ENCODE measurements around the gene METTL8. TPM values are rescaled to one million over a fixed set of nuclear protein-coding genes. Genes with fewer than 3 reads are reported as not detected.
"Not testable (repeated sequence)": the region's sequence is repeated elsewhere in the genome, so short reads cannot be mapped to it uniquely, and the experiment has no call there.

Gene METTL8
- total and polyA plus RNA-seq, 8 donors = 2.2 to 9.0 (median 5.8) TPM

DNA sequence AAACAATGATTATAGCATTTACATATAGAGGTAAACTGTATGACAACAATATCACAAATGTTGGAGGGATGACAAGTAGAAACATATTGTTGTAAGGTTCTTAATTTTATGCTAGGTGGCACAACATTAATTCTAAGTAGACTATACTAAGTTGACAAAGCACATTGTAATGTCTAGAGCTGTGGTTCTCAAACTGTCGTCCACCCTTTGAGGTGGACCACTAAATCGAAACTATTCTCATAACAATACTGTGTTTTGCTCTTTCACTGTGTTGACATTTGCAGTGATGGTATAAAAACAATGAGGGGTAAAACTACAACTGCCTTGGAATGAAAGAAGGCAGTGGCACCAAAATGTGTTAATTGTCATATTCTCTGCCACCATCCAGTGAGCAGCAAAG, 66.1 kb downstream of the METTL8 start:
- H3K4me3 ChIP-seq = no peak overlapping the region
- no peaks in the 10 kb centered on the region for H3K9me3 ChIP-seq
- DNase-seq (no peak), ATAC-seq (no peak), FAIRE-seq (no peak)
- 94% methylated on average over 2 of the region's 2 CpGs for WGBS, 2 donors
- no peaks in the 10 kb centered on the region for H3K36me3 ChIP-seq
- no peaks in the 10 kb centered on the region for H3K27me3 ChIP-seq
- TF ChIP-seq, protein P1, sequence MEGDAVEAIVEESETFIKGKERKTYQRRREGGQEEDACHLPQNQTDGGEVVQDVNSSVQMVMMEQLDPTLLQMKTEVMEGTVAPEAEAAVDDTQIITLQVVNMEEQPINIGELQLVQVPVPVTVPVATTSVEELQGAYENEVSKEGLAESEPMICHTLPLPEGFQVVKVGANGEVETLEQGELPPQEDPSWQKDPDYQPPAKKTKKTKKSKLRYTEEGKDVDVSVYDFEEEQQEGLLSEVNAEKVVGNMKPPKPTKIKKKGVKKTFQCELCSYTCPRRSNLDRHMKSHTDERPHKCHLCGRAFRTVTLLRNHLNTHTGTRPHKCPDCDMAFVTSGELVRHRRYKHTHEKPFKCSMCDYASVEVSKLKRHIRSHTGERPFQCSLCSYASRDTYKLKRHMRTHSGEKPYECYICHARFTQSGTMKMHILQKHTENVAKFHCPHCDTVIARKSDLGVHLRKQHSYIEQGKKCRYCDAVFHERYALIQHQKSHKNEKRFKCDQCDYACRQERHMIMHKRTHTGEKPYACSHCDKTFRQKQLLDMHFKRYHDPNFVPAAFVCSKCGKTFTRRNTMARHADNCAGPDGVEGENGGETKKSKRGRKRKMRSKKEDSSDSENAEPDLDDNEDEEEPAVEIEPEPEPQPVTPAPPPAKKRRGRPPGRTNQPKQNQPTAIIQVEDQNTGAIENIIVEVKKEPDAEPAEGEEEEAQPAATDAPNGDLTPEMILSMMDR (IDR thresholded peaks at IDR 0.05) = no peak
- intact Hi-C loops (cut with DNase I) = no loop called here
- H3K4me1 ChIP-seq = no peaks in the 10 kb centered on the region
- no peak overlapping the region for H3K27ac ChIP-seq

DNA sequence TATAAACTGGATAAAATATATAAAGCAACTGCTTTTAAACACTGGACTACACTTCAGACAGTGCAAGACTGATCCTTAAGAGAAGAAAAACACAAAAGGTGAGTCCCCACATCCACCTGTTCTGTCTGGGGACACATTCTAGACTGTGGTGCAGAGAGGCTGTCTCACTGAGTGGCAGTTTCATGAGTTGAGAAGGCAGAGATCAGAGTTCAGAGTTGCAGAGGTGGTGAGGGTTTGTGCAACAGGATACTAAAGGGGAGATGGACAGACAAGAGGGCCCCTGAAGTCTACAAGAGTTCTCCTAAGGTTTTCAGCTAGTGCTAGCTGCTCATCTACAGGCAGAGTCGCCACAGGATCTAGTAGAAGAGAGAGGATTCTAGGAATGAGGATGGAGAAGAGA, 68.0 kb downstream of the METTL8 start:
- TF ChIP-seq, protein P1 (IDR thresholded peaks at IDR 0.05) = no peak
- H3K9me3 ChIP-seq = no peaks in the 10 kb centered on the region
- intact Hi-C loops (cut with DNase I) = no loop called here
- H3K27me3 ChIP-seq = no peaks in the 10 kb centered on the region
- no peak overlapping the region for H3K4me3 ChIP-seq
- 47 to 73% methylated on average over 1 of the region's 1 CpG for WGBS, 2 donors
- no peak overlapping the region for H3K27ac ChIP-seq
- DNase-seq (no peak), ATAC-seq (no peak), FAIRE-seq (no peak)
- H3K36me3 ChIP-seq = no peaks in the 10 kb centered on the region
- H3K4me1 ChIP-seq = no peaks in the 10 kb centered on the region

DNA sequence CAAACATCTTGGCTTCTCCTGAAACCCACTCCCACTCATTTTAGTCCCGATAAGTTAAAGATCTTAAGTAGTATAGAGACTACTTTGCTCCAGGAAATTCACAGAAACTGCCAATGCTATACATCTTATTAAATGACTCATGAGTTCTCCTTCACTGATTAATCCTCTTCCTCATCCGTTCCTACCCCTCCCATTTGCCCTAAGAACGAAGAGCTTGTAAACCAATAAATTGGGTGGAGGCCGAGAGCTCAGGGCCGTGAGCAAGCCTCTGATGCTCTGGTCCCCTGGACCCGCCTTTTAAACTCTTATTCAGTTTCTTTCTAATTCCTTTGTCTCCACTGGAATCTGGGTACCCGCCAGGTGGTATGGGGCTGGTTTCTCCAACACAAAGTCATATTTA, 68.6 kb downstream of the METTL8 start:
- Histone ChIP-seq H3K27me3 (no peaks in the 10 kb centered on the region), H3K4me3 (no peak overlapping the region), H3K4me1 (no peaks in the 10 kb centered on the region), H3K27ac (no peak overlapping the region), H3K36me3 (no peaks in the 10 kb centered on the region), H3K9me3 (no peaks in the 10 kb centered on the region)
- TF ChIP-seq, protein P1 (IDR thresholded peaks at IDR 0.05) = no peak
- 94 to 95% methylated on average over 7 of the region's 7 CpGs for WGBS, 2 donors
- intact Hi-C loops (cut with DNase I) = no loop called here
- DNase-seq (no peak), ATAC-seq (no peak), FAIRE-seq (no peak)

DNA sequence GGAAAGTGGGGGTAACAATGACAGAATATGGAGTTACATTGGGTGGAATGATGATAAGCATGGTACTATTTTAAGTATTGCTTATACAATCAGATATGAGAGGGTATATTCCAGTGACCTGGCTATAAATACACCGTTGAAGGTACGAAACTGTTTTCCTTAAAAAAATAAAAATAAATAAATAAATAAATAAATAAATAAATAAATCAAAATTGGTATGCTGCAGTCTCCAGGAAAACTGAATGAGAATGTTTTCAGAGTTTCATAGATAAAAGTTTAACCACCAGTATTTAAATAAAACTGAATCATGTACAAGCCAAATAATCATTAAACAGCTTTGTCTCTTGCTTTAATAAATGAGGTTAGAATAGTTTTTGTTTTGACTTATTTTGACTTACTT, 71.4 kb downstream of the METTL8 start:
- no peaks in the 10 kb centered on the region for H3K36me3 ChIP-seq
- H3K27ac ChIP-seq = no peak overlapping the region
- no peaks in the 10 kb centered on the region for H3K27me3 ChIP-seq
- TF ChIP-seq, protein P1 (IDR thresholded peaks at IDR 0.05) = no peak
- ATAC-seq (no peak), DNase-seq (no peak), FAIRE-seq (no peak)
- H3K4me1 ChIP-seq = no peaks in the 10 kb centered on the region
- WGBS, 2 donors = 79 to 87% methylated on average over 2 of the region's 2 CpGs
- intact Hi-C loops (cut with DNase I) = no loop called here
- no peaks in the 10 kb centered on the region for H3K9me3 ChIP-seq
- no peak overlapping the region for H3K4me3 ChIP-seq

DNA sequence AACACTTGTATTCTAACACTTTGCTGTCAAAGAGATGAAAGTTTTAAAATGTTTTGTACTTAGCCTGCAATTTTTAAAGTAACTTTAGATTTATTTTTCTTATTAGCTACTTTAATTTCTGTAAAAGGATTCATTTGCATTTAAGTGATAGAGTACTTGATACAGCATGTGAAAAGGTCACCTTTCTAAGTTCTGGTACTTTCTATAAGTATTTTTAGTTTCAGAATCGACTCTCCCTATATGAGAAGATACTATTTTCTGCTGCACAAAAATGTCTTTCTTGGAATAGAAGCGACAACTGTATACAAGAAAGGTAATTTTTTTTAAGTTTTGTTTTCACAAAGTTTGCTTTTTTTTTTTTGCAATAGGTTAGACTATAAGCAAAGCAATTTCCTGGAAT, 72.9 kb downstream of the METTL8 start:
- H3K27ac ChIP-seq = no peak overlapping the region
- H3K27me3 ChIP-seq = no peaks in the 10 kb centered on the region
- intact Hi-C loops (cut with DNase I) = no loop called here
- FAIRE-seq (no peak), DNase-seq (no peak), ATAC-seq (no peak)
- WGBS, 2 donors = 88 to 93% methylated on average over 2 of the region's 2 CpGs
- H3K4me3 ChIP-seq = no peak overlapping the region
- TF ChIP-seq, protein P1 (IDR thresholded peaks at IDR 0.05) = no peak
- no peaks in the 10 kb centered on the region for H3K36me3 ChIP-seq
- no peaks in the 10 kb centered on the region for H3K9me3 ChIP-seq
- no peaks in the 10 kb centered on the region for H3K4me1 ChIP-seq

DNA sequence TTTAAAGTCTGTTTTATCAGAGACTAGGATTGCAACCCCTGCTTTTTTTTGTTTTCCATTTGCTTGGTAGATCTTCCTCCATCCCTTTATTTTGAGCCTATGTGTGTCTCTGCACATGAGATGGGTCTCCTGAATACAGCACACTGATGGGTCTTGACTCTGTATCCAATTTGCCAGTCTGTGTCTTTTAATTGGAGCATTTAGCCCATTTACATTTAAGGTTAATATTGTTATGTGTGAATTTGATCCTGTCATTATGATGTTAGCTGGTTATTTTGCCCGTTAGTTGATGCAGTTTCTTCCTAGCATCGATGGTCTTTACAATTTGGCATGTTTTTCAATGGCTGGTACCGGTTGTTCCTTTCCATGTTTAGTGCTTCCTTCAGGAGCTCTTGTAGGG, 80.0 kb downstream of the METTL8 start:
- H3K4me3 ChIP-seq; H3K27me3 ChIP-seq; H3K36me3 ChIP-seq; H3K27ac ChIP-seq; ATAC-seq; intact Hi-C loops (cut with DNase I); DNase-seq; H3K9me3 ChIP-seq; H3K4me1 ChIP-seq; FAIRE-seq: not testable (repeated sequence)
- WGBS, 2 donors = 97 to 99% methylated on average over 3 of the region's 3 CpGs

Measured in pancreas (tissue), 10 donors.